SKM-1 (cell line): ENCODE results near the gene DPH3.

Source experiments
- DNase-seq: peaks from one replicate; lab custom pipeline; 2025; ENCODE audit not compliant: unreplicated experiment; lab: John Stamatoyannopoulos, UW

Gene DPH3

DNA sequence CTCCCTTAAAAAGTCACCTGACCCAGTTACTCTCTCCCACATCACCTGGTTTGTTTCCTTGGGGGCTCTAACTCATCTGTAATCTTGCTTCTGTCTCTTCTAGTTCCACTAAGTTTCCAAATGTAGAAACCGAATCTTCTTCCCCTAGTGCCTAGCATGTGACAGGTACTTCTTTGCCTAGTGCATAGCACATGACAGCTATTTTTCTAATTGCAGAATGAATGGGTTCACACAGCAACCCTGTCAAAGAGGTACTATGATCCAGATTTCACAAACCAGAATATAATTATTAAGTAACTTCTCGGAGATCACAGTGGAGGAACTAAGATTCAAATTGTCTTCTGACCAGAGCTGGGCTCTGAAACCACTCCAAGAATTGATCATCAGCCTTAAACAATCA lies 7.4 kb downstream of the DPH3 start:
- DNase-seq = no peak

DNA sequence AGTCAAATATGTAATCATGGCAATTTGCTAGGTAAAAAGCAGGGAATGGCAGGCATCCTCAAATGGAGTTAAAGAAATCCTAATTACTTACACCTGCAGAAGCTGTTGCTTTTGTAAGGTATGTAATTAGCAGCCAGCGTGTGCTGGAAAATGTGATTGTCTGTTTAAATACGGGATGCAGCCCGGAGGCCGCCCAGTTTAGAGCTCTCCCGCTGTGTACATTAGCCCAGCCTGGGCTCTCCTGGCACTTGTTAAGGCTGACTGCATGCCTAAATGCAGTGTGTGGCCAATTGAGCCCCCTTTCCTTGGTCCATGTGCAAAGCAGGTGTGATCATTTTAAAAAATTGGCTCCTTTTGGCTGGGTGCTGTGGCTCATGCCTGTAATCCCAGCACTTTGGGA lies 9.0 kb downstream of the DPH3 start:
- DNase-seq = no peak

DNA sequence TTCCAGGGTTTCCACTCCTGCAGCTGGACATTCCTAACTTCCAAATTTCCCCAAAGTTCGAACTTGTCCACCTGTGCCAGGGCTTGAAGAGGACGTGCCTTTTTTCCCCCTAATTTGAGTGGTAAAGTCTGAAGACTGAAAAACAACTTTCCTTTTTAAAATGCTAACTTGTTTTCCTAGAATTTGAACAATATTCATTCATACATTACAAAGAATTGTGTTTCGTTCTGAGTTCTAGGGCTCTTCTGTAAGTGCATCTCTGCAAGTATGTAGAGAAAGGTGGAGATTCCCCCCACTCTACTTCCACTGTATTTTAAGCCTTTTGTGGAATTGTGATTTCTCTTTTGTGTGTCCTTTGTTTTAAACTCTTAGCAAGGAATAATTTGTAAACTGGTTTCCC lies 9.4 kb downstream of the DPH3 start:
- DNase-seq = no peak

DNA sequence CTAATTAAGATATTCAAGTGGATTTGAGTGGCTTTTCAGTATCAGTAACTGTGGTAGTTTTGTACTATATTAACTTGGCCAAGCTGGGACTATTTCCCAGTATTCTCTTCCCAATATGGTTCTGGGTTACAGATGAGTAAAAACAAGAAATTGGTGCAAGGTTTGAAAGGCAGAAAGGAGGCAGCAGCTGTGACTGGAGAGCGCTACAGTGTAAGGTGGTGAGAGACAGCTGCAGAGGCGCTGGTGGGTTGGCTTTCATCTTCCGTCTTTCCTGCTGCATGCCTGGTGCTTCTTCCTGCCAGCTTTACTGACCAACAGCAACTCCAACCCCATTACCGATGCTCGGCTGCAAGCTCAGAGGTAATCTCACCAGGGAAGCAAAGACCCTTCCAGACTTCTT lies 9.8 kb downstream of the DPH3 start:
- DNase-seq = no peak

DNA sequence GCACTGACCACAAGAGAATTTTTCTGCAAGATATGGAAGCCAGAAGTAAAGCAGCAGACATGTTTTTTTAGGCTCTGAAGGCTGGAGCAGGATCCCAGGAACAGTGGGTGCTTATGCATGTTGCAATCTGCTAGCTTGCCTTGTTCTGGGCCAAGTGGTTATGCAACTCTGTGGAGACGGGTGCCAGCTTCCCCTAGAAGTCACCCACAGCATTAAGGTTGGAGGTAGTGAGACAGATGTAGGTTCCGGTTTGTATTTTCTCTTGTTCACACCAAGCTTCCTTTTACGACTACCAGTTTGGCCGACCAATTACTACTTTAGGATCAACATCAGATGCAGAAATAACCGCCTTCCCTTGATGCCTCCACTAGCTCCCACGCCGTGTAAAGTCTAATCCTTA lies 11.1 kb downstream of the DPH3 start:
- DNase-seq = peak; percentile 93

DNA sequence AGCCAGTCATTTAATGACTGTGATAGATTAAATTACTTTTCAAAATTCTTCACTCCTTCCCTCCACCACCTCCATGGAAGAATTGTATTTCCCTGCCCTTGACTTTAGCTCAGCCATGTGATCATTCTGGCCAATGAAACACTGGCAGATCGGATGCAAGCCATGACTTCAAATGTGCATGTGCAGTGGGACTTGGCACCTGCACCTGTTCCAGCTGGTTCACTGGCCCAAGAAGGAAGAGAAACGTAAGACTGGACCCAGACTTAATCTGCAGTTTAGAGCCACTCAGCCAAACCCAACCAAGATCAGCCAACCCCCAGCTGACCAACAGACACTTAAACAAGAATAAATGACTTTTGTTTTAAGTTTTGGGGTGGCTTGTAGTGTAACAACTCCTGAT lies 11.8 kb downstream of the DPH3 start:
- DNase-seq = no peak

DNA sequence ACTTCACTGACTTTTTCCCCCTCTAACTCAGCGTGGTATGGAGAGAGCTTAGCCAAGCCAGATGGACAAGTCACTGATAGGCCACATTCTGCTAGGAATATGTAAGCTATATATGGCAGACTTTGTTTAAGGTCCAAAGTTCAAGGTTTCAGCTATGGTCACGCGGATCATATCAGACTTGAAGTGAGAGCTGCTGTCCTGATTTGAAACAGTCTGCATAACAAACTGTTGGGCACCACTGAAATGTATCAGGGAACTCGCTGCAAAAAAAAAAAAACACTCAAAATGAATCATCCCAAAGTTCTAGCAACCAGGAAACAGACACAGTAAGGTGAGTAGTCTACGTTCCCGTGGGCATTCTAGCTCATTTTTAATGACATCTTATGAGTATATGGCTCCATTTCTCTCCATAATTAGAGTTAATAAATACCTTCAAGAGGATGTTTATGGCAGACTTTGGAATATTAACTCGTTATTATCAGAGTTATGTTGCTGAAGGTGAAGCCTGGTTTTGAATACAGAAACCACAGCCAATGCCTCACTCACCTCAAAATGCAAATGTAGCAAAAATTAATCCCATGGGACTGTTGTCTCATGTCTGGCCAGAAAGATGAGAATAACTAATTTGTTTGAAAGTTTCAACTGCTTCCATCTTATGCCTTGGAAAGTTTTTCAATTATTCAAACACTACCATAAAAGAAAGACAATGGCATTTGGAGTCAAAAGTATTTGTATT lies 12.3 kb downstream of the DPH3 start:
- DNase-seq = no peak

DNA sequence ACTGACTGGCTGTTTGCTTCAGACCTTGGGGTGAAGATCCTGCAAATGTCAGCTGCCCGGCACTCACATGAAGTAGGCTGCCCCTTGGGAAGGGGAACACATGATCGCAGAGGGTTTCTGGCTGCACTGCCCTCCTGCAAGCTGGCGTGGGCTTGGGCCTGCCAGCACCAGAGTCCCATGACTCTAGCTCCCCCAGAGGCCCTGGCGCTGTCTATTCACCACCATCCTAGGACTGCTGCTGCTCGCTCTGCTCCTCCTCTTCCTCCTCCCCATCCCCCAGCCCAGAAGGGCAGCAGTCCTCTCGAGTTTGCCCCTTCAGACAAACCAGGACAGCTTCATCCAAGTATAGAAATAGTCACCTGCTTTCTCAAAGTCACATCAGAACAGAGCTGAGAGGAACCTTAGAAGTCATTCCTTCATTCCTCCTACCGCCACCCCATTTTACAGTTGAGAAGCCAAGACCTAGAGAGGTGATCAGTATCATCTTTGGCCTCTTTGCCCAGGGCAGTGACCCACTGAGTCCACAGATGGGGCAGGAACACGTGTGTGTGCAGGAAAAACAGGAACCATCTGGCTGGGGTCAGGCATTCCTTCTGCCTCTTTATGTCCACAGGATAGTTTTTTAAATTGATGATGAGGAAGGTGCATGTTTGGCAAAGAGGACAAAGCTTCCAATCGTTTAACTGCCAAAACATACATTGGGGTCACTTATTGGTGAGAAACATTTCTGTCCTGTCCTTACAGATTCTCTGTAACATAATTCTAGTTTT lies 13.2 kb downstream of the DPH3 start:
- DNase-seq = no peak

DNA sequence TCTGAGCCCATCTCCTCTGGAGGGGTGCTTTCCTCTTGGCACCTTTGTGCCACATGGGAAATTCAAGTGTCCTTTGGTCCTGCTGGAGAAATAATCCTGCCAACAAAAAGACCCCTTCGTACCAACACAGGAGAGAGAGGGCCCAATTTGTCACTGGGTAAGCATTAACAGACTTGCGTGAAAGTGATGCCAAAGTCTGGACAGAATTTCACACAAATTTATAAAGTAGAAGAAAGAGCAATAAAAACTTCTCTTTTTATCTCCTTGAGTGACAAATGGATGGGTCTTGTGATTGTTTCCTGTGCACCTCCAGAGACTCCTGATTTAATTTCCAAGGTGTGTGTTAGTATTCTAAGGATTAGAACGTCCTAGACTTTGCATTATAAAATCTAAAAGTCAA lies 14.9 kb downstream of the DPH3 start:
- DNase-seq = no peak

DNA sequence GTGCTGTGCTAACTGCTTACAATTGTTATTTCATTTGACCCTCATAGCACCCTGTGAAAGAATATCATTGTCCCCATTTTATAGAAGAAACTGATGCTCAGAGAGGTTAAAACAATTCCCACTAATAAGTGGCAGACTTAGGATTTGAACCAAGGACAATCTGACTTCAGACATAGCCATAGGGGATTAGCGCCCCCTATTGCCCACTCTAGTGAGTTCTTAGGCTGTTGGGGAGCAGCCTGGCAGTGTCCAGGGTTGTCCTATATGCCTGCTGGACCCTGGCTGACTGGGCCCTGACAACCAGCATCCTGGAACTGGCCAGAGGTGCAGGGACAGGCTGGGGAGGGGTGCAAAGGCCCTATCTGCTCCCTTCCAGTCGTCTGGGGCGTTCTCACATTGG lies 15.4 kb downstream of the DPH3 start:
- no peak for DNase-seq

DNA sequence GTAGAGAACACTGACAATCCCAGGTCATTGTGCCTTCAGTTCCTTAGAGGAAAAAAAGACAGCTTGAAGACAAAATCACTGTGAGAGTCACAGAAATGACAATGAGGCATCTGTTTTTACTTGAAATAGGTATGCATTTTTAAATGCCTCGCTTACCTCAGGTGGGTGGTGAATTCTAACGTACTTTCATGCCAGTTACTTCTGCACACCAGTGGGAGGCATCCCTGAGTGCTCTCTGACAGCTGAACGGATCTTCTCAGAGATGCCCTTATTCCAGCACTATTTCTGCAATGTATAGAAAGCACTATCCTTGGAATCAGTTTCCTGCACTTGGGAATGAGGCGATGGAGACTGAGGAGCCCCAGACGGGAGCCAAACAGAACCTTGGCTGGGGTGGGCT lies 16.2 kb downstream of the DPH3 start:
- no peak for DNase-seq

DNA sequence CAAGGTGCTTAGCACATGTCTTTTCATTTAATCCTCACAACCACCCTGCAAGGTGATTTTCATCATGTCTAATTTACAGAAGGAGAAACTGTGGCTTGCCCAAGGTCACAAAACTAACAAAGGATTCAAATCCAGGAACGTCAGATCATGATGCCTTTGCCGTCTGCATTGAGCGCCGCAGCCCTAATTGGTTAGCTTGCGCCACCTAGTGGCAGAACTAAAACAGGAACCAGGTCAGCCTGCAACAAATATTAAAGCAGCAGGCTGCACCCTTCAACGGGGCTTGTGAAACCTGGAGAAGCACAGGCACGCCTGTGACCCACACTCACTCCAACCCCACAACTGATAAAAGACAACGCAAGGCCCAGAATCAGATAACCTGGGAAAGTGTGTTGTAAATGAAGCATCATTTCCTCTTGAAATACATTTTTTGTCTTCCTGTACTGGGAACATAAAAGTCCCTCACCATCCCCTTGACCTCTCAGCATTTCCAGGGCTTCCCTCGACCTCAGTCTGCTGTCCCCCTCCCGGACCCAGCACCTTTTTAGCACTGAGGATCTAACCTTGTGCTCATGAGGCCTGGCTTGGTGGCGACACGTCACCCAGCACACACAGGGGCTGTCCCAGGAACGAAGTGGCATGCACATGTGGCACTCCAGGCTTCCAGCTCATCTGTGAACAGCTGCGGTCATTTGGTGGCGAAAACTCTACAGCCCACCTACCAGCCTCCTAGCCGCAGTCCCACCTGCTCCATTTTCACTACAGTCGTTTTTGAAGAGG lies 17.3 kb downstream of the DPH3 start:
- DNase-seq = peak; percentile 79

DNA sequence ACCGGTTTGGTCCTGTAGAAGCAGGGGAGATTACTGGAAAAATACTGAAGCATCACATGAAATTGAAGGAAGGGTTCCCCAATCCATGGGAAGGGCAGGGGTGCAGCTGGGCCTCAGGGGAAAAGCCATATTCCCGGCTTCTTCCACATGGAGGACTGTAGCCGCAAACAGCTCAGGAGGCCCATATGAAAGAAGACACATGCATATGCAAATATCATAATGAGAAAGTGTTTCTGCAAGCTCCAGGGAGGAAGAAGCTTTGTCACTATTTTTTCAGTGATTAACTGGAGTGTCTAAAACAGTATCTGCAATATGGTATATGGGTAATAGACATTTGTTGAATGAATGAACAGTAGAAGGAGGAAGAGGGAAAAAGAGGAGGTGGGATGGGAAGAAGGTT lies 19.1 kb downstream of the DPH3 start:
- DNase-seq = no peak

DNA sequence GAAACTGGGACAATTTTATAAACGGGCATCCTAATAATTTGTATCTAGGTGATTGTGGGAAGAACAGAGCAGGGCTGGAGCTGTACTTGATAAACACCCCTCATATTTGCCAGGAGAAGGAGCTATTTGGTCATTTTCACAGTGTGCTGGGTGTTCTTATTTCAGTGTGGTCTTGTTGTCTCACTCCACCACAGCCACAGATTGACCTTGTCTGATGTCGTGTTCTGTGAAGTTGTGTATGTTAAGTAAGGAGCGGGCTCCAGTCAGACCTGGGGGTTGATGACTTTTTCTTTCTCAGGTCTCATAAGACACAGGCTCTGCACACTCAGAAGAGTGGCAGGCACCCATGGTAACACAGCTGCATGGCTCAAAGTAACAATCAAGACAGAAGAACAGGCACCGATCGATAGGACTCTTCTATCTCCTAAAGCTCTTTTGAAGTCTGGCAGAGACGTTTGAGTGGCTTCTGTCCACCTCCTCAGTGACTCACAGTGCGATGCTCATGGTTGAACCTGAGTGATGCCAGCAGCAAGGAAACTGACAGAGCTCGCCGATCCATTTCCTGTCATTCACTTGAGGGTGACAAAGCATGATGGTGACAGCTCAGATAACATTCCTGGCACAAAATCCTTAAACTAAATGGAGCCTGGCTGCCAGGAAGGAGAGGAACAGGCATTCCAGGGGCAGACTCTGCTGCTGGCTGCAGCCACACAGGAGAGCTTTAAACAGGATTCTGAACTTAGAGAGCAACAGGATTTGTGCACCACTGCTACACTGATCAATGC lies 20.8 kb downstream of the DPH3 start:
- no peak for DNase-seq

DNA sequence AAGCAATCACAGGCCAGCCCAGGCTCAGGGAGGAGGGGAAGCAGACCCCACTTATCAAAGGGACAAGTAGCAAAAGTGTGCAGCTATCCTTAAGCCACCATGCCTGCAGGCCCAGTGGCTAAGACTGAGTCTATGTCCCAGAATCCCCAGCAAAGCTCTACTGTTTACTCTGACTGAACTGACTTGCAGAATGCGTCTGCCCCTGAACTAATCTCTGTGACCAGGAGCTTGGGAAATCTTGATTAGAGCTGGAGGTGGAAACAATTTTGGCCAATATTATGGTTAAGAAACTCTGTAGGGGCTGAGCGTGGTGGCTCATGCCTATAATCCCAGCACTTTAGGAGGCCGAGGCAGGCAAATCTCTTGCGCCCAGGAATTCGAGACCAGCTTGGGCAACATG lies 22.6 kb downstream of the DPH3 start:
- DNase-seq = no peak

DNA sequence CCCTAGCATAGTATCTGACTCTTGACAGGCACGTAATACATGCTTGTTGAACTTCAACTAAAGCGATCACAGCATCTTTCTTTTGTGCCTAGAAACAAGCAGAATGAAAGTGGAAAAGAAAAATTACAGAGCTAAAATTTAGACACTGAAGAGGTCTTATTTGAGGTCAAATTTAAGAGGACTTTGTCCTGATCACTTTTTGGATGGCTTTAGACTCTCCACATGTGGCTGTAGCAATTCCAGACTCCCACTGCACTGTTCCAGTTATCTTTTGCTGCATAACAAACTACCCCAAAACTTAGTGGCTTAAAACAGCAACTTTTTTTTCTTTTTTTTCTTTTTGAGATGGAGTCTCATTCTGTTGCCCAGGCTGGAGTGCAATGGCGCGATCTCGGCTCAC lies 23.5 kb downstream of the DPH3 start:
- DNase-seq = no peak

DNA sequence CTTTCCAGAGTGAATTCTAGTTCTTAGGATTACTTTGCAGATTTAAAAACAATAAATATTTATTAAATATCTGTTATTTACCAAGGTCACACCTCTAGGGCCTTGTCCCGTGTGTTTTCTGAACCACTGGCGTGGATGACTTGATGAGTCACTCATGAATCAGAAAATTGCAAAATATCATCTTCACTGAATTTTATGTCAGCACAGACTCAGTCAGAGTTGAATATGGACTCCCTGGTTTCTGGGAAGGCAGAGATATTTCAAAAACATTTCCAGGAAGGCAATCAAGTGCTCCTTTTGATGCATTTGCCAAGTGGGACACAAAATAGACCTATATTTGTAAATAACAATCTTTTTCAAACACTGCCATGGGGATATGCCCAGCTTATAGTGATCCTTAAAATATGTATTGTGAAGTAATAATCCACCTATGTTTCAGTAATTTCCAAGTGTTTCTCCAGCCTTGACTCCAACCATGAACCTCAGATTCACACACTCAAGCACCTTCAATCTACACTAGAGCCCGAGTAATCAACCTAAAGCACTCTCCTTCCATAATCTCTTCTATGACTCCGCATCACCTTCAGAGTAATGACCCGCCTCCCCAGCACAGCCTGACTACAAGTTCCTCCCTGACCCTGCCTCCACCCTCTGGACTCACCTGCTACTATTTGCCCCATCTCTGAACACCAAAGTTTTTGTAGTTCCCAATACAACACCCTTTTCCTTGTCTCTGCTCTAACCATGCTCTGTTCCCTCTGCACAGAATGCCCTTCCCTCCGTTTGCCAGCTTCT lies 24.3 kb downstream of the DPH3 start:
- no peak for DNase-seq

DNA sequence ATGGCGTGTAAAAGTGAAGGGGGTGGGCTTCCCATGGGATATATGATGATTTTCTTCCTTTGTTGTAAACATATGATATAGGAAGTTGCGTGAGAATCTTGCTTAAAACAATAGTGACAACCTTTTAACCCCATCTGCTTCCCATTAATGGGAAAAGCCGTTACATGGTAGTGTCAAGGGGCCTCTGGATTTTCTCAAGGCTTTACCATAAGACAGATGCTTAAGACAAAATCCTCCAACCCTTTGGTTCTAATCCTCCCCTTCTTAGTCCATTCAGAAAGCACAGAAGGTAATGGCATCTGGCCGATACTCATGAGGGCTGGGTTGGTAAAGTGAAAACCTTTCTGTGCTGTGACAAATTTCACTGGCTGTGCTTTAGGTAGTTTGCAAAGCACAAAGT lies 25.0 kb downstream of the DPH3 start:
- no peak for DNase-seq

DNA sequence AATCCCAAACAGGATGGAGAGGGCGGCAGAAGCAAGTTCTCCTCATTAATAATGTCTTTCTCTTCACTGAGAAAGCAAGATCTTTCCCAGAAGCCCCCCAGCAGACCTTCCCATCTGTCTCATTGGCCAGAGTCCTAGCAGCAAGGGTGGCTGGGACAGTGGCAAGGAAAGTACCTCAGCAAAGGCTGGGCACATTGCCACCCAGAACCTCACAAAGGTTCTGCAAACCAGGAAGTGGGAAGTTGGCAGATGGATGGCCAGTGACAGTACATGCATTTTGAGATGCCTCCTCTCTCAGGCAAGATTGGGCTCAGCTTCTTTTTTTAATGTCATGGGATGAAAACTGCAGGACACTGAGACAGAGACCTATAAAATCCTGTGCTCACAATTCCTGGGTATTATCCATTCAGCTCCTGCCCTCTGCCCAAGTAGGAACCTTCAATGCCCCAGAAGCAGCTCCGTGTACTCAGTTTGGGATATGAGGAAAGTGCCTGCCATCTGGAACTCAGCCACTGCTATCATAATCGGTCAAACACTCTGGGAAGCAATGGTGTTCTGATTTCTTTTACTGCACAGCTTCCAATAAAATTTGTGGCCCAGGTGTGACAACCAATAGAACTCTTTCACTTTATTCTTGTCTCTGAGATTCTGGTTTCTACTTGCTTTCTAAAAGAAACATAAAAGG lies 25.5 kb downstream of the DPH3 start:
- no peak for DNase-seq

DNA sequence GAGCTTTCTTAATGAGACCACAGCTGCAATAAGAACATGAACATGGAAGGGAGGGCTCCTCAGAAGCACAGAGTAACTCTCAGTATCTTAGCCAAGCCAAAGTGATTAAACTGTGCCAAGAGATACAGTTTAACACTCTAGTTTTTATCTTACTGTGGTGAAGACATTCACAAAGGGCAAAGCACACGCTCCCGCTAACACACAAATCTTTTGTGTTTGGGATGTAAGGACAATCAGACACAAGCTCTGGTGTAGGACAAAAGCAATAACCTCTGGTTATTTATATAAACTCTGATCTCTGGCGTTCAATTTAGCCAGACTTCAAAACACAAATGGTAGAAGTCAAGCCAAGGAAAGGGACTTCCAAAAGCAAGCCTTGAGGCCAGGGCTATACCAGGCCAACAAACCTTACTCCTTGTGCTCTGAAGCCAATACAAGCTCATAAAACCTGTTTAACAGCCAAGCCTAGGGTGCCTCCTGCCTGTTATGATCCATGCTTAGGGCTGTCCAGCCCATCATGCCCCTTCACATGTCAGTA lies 27.8 kb downstream of the DPH3 start:
- no peak for DNase-seq
